CD4-positive, alpha-beta memory T cell (primary cell): ENCODE results near the gene RBMS3. TPM values are rescaled to one million over a fixed set of nuclear protein-coding genes. Genes with fewer than 3 reads are reported as not detected.

Experiments
- CTCF ChIA-PET: fragments of 350-600 bp; sonication (Branson Sonifier 250); formaldehyde crosslinking; loops from one replicate; lab custom pipeline; 2021; ENCODE audit warnings: inconsistent platforms; ENCODE audit not compliant: partially characterized antibody; lab: Charles Lee
- POLR2A ChIA-PET: fragments of 350-600 bp; sonication (Branson Sonifier 250); formaldehyde crosslinking; loops from one replicate; lab custom pipeline; 2021; ENCODE audit not compliant: partially characterized antibody; lab: Charles Lee
- DNase-seq, 5 donors: peaks; one replicate each; pipeline versions ENCODE4 v3.0.0 to v3.0.0-alpha.2; 2020 to 2022; ENCODE audit warnings: mixed read lengths in 1 of 5
- H3K27ac ChIP-seq: one replicate; pipeline ENCODE4 v1.7.0; 2013; ENCODE audit warnings: low read depth, low read length
- H3K27me3 ChIP-seq: 2 replicates; pipeline ENCODE4 v1.7.0; 2013; ENCODE audit warnings: mild to moderate bottlenecking, low read length, moderate library complexity; ENCODE audit not compliant: insufficient read depth
- H3K36me3 ChIP-seq: 2 replicates; pipeline ENCODE4 v1.7.0; 2013; ENCODE audit warnings: mild to moderate bottlenecking, low read length, moderate library complexity; ENCODE audit not compliant: insufficient read depth
- H3K4me1 ChIP-seq: 2 replicates; pipeline ENCODE4 v1.7.0; 2013; ENCODE audit warnings: mild to moderate bottlenecking, low read length, moderate library complexity; ENCODE audit not compliant: insufficient read depth
- H3K4me3 ChIP-seq, 2 donors: one replicate each; pipeline ENCODE4 v1.7.0; 2013; ENCODE audit warnings: low read length in 2 of 2, mild to moderate bottlenecking in 1 of 2
- H3K9me3 ChIP-seq, 2 donors: one replicate each; pipeline ENCODE4 v1.7.0; 2013; ENCODE audit warnings: low read length in 2 of 2, control low read depth in 1 of 2; ENCODE audit not compliant: control insufficient read depth in 1 of 2
- H3K27ac Mint-ChIP-seq, 7 donors: one replicate each; pipeline ENCODE4 v1.8.0; 2020 to 2021; ENCODE audit warnings: mixed read lengths in 7 of 7, mild to moderate bottlenecking in 6 of 7, inconsistent platforms in 3 of 7, moderate library complexity in 3 of 7
- H3K27me3 Mint-ChIP-seq, 2 donors: one replicate each; pipeline ENCODE4 v1.8.0; 2020 to 2021; ENCODE audit warnings: mixed read lengths in 2 of 2
- H3K36me3 Mint-ChIP-seq, 2 donors: one replicate each; pipeline ENCODE4 v1.8.0; 2020 to 2021; ENCODE audit warnings: mixed read lengths in 2 of 2, inconsistent platforms in 1 of 2, mild to moderate bottlenecking in 1 of 2
- H3K4me1 Mint-ChIP-seq, 4 donors: one replicate each; pipeline ENCODE4 v1.8.0; 2020 to 2021; ENCODE audit warnings: mixed read lengths in 4 of 4, mild to moderate bottlenecking in 1 of 4
- H3K4me3 Mint-ChIP-seq, 8 donors: one replicate each; pipeline ENCODE4 v1.8.0; 2020 to 2021; ENCODE audit warnings: mixed read lengths in 8 of 8, mild to moderate bottlenecking in 7 of 8, moderate library complexity in 6 of 8, inconsistent platforms in 3 of 8
- H3K9me3 Mint-ChIP-seq, 8 donors: one replicate each; pipeline ENCODE4 v1.8.0; 2020 to 2021; ENCODE audit warnings: mixed read lengths in 8 of 8, mild to moderate bottlenecking in 5 of 8, inconsistent platforms in 3 of 8, moderate library complexity in 1 of 8
- intact Hi-C: fragments of 100-400 bp; cut with micrococcal nuclease; formaldehyde crosslinking; loops from one replicate; pipeline ENCODE4 v1.15.1; 2023
- polyA plus RNA-seq, 2 donors: library from polyadenylated mRNA; unstranded; fragments of 300-500 nt; fragmentation: Illumina TruSeq; gene quantifications; one replicate each; pipeline ENCODE4 v1.2.3, GENCODE V29; 2021
- total RNA-seq, 2 experiments: library from RNA; stranded (reverse); gene quantifications; one replicate each; pipeline ENCODE4 v1.2.3, GENCODE V29; 2021

The RBMS3 gene
- total and polyA plus RNA-seq, 4 experiments from 2014 or later = 0.70 to 1.6 (median 1.0) TPM; not detected in 1

DNA sequence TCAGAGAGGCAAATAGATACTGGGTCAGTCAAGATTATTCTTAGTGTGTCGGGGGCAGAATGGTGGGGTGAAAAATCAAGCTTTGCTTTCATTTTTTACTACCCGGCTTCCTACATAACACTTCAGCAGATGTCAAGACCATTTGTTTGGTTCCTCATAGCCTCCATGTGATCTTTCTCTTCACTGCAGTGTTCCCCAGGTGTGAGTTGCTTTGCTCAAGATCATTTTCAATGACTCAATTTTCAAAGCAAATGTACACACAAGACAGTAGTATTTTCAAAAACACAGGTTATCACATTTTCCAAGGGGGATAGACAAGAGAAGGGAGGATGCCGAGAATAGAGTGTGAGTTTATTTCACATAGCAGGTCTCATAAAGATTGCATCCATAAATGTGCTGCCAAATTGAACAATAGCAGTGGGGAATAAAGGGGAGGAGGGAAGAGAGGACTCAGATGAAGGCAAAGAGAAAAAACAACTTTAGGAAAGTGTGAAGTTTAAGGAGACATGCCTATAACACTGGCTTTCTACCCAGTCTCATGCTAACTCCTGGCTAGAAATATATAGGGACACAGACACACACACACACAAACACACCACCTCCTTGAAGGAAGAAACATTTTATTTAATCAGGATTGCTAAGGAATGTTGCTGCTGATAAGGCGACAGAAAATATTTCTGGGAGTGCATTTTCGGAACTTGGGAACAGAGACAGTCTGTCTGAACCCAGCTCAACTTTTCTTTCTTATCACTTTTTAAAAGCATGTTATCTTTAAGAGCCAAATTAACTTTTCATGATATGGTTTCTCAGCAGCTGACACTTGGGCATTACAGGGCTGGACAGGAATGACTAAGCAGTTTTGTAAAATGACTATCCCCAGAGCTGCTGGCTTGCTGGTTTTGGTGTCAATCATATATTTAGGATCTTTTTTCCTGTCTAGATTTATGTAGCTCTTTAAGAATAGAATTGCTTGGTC lies 402.4 kb downstream of the RBMS3 start:
- no peak for DNase-seq
- Histone ChIP-seq H3K27me3 (no peaks in the 10 kb centered on the region), H3K4me1 (no peaks in the 10 kb centered on the region), H3K4me3 (no peak overlapping the region), H3K36me3 (no peaks in the 10 kb centered on the region), H3K27ac (no peak overlapping the region), H3K9me3 (no peaks in the 10 kb centered on the region)
- H3K4me1 Mint-ChIP-seq = no peaks in the 10 kb centered on the region
- H3K9me3 Mint-ChIP-seq = peaks cover 0 to 6% (median 0%) of the 10 kb centered on the region in 8 donors
- H3K27me3 Mint-ChIP-seq = no peaks in the 10 kb centered on the region
- intact Hi-C loops = no loop called here
- no peak overlapping the region for H3K4me3 Mint-ChIP-seq
- no peak overlapping the region for H3K27ac Mint-ChIP-seq
- ChIA-PET POLR2A (no interaction called here), CTCF (no interaction called here)
- H3K36me3 Mint-ChIP-seq = no peaks in the 10 kb centered on the region

DNA sequence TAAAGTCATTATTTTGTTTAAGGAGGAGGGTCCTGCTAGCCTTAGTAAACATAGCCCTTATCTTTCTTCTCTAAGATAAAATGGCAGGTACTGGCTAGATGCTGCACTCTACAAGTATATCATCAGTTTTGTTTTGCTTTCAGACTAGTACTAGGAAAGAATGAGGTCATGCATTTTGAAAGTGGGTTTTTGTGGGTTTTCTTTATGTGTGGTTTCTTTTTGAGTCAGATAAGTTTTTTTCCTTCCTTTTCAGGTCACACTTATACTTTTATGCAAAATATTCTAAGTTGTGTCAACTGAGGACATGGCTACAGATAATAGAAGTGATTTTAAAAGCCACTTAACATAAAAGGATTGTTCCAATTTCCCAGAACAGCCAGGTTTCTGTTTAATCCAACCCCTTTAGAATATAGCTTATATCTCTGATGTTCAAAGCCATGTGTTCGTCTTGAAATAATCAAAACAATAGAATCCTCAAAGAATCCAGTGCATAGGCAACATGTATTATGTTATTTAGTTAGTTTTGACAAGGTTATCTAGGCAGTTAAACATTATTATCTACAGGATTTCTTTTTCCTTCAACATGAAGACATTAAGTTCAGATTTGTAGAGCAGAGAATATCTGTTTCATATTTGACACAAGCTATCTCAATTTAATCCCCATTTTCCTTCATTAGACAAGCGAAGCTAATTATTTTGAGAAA lies 406.2 kb downstream of the RBMS3 start:
- peaks cover 0 to 1% (median 0%) of the 10 kb centered on the region in 8 donors for H3K9me3 Mint-ChIP-seq
- no peaks in the 10 kb centered on the region for H3K27me3 Mint-ChIP-seq
- no peak for DNase-seq
- no peak overlapping the region for H3K27ac Mint-ChIP-seq
- POLR2A ChIA-PET = no interaction called here
- Histone ChIP-seq H3K27me3 (no peaks in the 10 kb centered on the region), H3K36me3 (no peaks in the 10 kb centered on the region), H3K9me3 (no peaks in the 10 kb centered on the region), H3K4me1 (no peaks in the 10 kb centered on the region), H3K4me3 (no peak overlapping the region), H3K27ac (no peak overlapping the region)
- no peaks in the 10 kb centered on the region for H3K4me1 Mint-ChIP-seq
- CTCF ChIA-PET = no interaction called here
- no peak overlapping the region for H3K4me3 Mint-ChIP-seq
- intact Hi-C loops = no loop called here
- H3K36me3 Mint-ChIP-seq = no peaks in the 10 kb centered on the region

DNA sequence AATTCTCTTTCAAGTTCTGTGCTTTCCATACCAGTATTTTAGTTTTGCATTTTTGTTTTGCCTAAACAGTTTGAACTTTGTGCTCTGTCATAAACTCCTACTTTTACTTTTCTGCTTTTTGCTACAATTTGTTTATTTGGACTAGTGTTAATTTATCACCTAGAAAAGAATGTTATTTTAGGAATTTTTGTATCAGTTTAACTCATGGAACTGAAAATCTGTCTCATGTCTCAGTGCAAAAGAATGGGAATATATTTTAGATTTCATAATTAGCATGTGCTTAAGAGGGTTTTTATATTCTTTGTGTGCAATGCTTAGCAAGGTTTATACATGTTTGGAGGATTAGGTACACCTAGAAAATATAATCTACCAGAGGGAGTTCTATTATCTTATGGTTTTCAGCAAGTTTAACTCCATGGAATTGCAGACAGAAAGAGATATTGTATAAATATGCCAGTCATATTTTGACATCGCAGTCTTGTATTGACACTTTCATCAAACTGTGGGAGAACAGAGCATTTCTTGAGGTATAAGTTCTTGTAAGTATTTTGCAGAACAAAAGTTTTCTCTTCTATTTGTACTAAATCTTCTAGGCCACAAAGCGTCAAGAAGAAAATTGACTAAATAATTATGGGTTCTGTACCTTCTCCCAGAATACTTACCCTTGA lies 409.9 kb downstream of the RBMS3 start:
- ChIA-PET CTCF (no interaction called here), POLR2A (no interaction called here)
- no peak overlapping the region for H3K27ac ChIP-seq
- H3K27me3 ChIP-seq = no peaks in the 10 kb centered on the region
- no peak overlapping the region for H3K27ac Mint-ChIP-seq
- H3K4me1 Mint-ChIP-seq = no peaks in the 10 kb centered on the region
- H3K9me3 ChIP-seq = no peaks in the 10 kb centered on the region
- H3K4me3 Mint-ChIP-seq = no peak overlapping the region
- H3K27me3 Mint-ChIP-seq = no peaks in the 10 kb centered on the region
- intact Hi-C loops = no loop called here
- H3K4me3 ChIP-seq = no peak overlapping the region
- DNase-seq = no peak
- no peaks in the 10 kb centered on the region for H3K36me3 ChIP-seq
- H3K9me3 Mint-ChIP-seq = peaks cover 0 to 1% (median 0%) of the 10 kb centered on the region in 8 donors
- no peaks in the 10 kb centered on the region for H3K4me1 ChIP-seq
- H3K36me3 Mint-ChIP-seq = no peaks in the 10 kb centered on the region

DNA sequence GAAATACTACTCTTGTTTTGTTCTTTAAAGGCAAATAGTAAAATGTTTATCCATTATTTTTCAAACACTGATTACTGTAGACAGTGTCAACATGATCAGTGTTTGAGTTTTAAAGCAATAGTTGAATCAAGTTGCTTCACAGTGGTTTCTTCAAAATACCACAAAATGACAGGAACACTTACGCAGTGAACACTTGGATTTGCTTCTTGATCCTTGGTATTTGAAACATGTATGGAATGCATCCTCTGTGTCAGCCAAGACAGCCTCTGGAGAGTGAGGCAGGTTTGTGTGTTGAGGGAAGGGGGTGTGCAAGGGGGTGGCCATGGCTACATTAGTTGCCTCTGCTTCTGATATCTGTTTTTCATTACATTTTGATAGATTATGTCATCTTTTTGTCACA lies 413.0 kb downstream of the RBMS3 start:
- H3K4me1 Mint-ChIP-seq = no peaks in the 10 kb centered on the region
- no peak overlapping the region for H3K27ac ChIP-seq
- ChIA-PET POLR2A (no interaction called here), CTCF (no interaction called here)
- H3K36me3 ChIP-seq = no peaks in the 10 kb centered on the region
- H3K4me3 ChIP-seq = no peak overlapping the region
- no peaks in the 10 kb centered on the region for H3K36me3 Mint-ChIP-seq
- peaks cover 0 to 3% (median 0%) of the 10 kb centered on the region in 8 donors for H3K9me3 Mint-ChIP-seq
- no peak overlapping the region for H3K27ac Mint-ChIP-seq
- H3K4me3 Mint-ChIP-seq = no peak overlapping the region
- intact Hi-C loops = no loop called here
- H3K4me1 ChIP-seq = no peaks in the 10 kb centered on the region
- H3K27me3 ChIP-seq = no peaks in the 10 kb centered on the region
- no peaks in the 10 kb centered on the region for H3K9me3 ChIP-seq
- no peaks in the 10 kb centered on the region for H3K27me3 Mint-ChIP-seq
- no peak for DNase-seq

DNA sequence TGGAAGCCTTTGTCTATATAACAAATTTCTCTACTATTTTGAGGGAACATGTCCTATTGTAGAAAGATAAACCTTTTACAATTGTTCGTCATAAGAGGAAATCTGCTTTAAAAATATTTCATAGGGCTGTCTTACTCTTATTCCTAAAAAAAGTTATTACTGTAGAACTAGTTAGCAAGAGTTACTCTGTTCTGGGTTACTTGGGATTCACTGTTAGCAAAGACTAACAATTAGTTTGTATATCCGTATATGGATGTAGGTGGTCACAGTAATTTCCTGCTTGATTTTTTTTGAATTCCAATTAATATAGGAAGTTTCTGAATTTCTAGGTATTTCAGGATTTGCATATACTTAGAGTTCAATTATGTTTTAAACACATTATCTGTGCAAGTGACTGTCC lies 413.5 kb downstream of the RBMS3 start:
- Histone ChIP-seq H3K27ac (no peak overlapping the region), H3K4me3 (no peak overlapping the region), H3K4me1 (no peaks in the 10 kb centered on the region), H3K9me3 (no peaks in the 10 kb centered on the region), H3K27me3 (no peaks in the 10 kb centered on the region), H3K36me3 (no peaks in the 10 kb centered on the region)
- no peak for DNase-seq
- Mint-ChIP-seq H3K9me3 (peaks cover 0 to 3% (median 0%) of the 10 kb centered on the region in 8 donors), H3K4me3 (no peak overlapping the region), H3K27me3 (no peaks in the 10 kb centered on the region), H3K36me3 (no peaks in the 10 kb centered on the region), H3K27ac (no peak overlapping the region), H3K4me1 (no peaks in the 10 kb centered on the region)
- CTCF ChIA-PET = no interaction called here
- POLR2A ChIA-PET = no interaction called here
- intact Hi-C loops = no loop called here

DNA sequence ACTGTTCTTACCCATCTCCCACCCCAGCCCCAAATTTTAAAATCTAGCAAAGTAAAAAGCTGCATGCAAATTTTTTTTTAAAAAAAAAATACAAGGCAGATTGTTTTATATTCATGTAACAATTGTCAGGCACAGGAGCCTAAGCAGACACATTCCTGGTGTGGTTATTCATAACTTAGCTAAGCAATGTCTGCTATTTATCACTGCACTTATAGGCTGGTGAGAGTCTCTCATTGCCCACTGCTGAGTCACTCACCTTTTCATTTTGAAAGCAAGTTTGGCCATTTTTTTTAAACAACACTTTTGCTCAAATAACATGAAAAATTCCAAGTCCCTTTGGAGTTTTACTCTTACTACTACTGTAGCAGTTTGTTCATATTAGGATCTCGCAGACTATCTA lies 413.9 kb downstream of the RBMS3 start:
- Mint-ChIP-seq H3K27me3 (no peaks in the 10 kb centered on the region), H3K4me3 (no peak overlapping the region), H3K9me3 (peaks cover 0 to 3% (median 0%) of the 10 kb centered on the region in 8 donors), H3K36me3 (no peaks in the 10 kb centered on the region), H3K4me1 (no peaks in the 10 kb centered on the region), H3K27ac (no peak overlapping the region)
- H3K27me3 ChIP-seq = no peaks in the 10 kb centered on the region
- no peak overlapping the region for H3K4me3 ChIP-seq
- DNase-seq = no peak
- no peaks in the 10 kb centered on the region for H3K36me3 ChIP-seq
- H3K9me3 ChIP-seq = no peaks in the 10 kb centered on the region
- CTCF ChIA-PET = no interaction called here
- H3K4me1 ChIP-seq = no peaks in the 10 kb centered on the region
- POLR2A ChIA-PET = no interaction called here
- no peak overlapping the region for H3K27ac ChIP-seq
- intact Hi-C loops = no loop called here

DNA sequence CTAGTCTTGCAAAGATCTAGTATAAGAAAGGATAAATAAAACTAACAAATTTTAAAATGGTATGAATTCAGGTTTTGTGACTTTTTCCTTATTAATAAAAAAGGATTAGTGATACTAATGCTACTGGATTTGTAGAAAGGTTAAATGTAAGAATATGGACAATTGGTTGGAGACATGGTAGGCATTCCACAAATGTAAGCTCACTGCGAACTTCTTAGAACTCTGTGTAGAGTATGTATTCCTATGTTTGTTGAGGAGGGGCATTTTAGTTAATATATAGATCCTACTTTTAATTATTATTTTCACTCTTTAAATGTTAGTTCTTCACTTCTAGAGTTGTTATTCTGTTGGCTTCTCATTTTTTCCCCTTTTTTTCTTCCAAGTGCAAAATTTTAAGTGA lies 414.3 kb downstream of the RBMS3 start:
- Histone ChIP-seq H3K27me3 (no peaks in the 10 kb centered on the region), H3K4me1 (no peaks in the 10 kb centered on the region), H3K36me3 (no peaks in the 10 kb centered on the region), H3K9me3 (no peaks in the 10 kb centered on the region), H3K4me3 (no peak overlapping the region), H3K27ac (no peak overlapping the region)
- H3K4me3 Mint-ChIP-seq = no peak overlapping the region
- no peaks in the 10 kb centered on the region for H3K27me3 Mint-ChIP-seq
- ChIA-PET POLR2A (no interaction called here), CTCF (no interaction called here)
- no peaks in the 10 kb centered on the region for H3K36me3 Mint-ChIP-seq
- H3K4me1 Mint-ChIP-seq = no peaks in the 10 kb centered on the region
- H3K9me3 Mint-ChIP-seq = peaks cover 0 to 7% (median 0%) of the 10 kb centered on the region in 8 donors
- no peak for DNase-seq
- intact Hi-C loops = no loop called here
- no peak overlapping the region for H3K27ac Mint-ChIP-seq
